Measurements from ENCODE around the gene NAGS.

The NAGS gene

DNA sequence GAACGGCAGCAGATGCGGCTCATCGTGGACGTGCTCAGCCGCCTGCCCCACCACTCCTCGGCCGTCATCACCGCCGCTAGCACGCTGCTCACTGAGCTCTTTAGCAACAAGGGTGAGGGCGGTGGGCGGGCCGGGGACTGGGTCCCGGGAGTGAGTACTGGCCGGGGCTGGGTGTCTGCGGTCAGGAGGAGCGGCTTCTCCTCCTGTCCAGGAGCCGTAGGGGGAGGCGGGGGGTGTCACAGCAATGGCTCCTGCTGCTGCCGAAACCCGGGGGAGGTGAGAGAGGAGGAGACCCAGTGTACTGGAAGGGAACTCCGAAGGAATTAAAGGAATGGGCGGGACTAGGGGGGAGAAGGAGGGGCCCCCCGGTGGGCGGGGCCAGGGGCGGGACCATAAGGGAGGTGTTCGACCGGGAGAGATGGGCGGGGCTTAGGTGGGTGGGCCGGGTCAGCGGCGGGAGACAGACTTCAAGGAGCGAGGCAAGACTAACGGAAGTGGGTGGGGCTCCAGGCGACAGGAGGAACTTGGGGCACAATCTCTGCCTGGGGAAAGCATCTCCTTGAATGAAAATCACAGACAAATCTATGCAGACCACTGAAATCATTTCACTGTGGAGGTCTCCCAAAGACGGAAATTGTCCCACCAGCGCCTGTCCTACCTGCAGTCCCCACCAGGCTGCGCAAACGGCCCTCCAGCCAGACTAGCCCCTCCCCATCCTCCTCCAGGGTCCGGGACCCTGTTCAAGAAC lies 2.4 kb downstream of the NAGS start:
- TF ChIP-seq PPARA (CRISPR knock-in tag; IDR thresholded peaks at IDR 0.05; ENCODE audit: borderline replicate concordance) (no peak), ZNF70 (CRISPR knock-in tag; IDR thresholded peaks at IDR 0.05) (no peak), ISL1 (CRISPR knock-in tag; IDR thresholded peaks at IDR 0.05) (no peak), ZC3H10 (CRISPR knock-in tag; IDR thresholded peaks at IDR 0.05) (no peak), ZNF8 (CRISPR knock-in tag; IDR thresholded peaks at IDR 0.05) (no peak), ZFP30 (CRISPR knock-in tag; IDR thresholded peaks at IDR 0.05) (no peak)
- TF ChIP-seq, protein P1, sequence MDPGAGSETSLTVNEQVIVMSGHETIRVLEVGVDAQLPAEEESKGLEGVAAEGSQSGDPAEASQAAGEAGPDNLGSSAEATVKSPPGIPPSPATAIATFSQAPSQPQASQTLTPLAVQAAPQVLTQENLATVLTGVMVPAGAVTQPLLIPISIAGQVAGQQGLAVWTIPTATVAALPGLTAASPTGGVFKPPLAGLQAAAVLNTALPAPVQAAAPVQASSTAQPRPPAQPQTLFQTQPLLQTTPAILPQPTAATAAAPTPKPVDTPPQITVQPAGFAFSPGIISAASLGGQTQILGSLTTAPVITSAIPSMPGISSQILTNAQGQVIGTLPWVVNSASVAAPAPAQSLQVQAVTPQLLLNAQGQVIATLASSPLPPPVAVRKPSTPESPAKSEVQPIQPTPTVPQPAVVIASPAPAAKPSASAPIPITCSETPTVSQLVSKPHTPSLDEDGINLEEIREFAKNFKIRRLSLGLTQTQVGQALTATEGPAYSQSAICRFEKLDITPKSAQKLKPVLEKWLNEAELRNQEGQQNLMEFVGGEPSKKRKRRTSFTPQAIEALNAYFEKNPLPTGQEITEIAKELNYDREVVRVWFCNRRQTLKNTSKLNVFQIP (CRISPR knock-in tag; IDR thresholded peaks at IDR 0.05; ENCODE audit: borderline replicate concordance, low read depth) = no peak
- TF ChIP-seq, protein P2, sequence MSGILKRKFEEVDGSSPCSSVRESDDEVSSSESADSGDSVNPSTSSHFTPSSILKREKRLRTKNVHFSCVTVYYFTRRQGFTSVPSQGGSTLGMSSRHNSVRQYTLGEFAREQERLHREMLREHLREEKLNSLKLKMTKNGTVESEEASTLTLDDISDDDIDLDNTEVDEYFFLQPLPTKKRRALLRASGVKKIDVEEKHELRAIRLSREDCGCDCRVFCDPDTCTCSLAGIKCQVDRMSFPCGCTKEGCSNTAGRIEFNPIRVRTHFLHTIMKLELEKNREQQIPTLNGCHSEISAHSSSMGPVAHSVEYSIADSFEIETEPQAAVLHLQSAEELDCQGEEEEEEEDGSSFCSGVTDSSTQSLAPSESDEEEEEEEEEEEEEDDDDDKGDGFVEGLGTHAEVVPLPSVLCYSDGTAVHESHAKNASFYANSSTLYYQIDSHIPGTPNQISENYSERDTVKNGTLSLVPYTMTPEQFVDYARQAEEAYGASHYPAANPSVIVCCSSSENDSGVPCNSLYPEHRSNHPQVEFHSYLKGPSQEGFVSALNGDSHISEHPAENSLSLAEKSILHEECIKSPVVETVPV (CRISPR knock-in tag; IDR thresholded peaks at IDR 0.05) = no peak
- TF ChIP-seq, protein P3, sequence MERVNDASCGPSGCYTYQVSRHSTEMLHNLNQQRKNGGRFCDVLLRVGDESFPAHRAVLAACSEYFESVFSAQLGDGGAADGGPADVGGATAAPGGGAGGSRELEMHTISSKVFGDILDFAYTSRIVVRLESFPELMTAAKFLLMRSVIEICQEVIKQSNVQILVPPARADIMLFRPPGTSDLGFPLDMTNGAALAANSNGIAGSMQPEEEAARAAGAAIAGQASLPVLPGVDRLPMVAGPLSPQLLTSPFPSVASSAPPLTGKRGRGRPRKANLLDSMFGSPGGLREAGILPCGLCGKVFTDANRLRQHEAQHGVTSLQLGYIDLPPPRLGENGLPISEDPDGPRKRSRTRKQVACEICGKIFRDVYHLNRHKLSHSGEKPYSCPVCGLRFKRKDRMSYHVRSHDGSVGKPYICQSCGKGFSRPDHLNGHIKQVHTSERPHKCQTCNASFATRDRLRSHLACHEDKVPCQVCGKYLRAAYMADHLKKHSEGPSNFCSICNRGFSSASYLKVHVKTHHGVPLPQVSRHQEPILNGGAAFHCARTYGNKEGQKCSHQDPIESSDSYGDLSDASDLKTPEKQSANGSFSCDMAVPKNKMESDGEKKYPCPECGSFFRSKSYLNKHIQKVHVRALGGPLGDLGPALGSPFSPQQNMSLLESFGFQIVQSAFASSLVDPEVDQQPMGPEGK (CRISPR knock-in tag; IDR thresholded peaks at IDR 0.05; ENCODE audit: borderline replicate concordance) = no peak
- ATAC-seq = peak; percentile 82

DNA sequence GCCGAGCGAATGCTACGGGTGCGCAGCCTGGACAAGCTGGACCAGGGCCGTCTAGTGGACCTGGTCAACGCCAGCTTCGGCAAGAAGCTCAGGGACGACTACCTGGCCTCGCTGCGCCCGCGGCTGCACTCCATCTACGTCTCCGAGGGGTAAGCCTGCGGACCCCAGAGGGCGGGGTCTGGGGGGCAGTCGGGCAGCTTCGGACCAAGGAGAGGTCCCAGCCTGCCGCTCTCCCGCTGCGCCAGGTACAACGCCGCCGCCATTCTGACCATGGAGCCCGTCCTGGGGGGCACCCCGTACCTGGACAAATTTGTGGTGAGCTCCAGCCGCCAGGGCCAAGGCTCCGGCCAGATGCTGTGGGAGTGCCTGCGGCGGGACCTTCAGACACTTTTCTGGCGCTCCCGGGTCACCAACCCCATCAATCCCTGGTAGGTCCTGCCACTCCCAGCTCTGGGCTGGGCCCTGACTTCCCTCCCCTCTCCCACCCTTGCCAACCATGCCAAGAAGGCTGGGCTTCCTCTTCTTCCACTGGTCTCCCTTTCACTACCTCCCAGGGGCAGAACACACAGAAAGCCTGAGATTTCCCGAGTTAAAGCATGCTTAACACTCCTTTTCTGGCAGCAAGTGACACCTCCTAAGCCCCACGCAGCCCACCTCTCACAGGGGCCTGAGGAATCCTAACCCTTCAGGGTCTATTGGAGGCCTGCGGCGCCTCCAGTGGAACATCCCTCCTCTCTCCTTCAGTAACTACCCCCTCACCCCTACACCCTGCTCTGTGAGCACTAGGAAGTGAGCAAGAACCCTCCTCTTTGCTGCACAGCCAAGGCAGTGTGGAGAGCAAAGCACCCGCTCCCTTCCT lies 3.2 kb downstream of the NAGS start:
- TF ChIP-seq ZC3H10 (CRISPR knock-in tag; IDR thresholded peaks at IDR 0.05) (no peak), ZFP30 (CRISPR knock-in tag; IDR thresholded peaks at IDR 0.05) (no peak), SNAI2 (CRISPR knock-in tag; IDR thresholded peaks at IDR 0.05) (no peak), BACH2 (CRISPR knock-in tag; IDR thresholded peaks at IDR 0.05; ENCODE audit: borderline replicate concordance) (no peak), ZFP3 (CRISPR knock-in tag; IDR thresholded peaks at IDR 0.05) (no peak), CSDC2 (CRISPR knock-in tag; IDR thresholded peaks at IDR 0.05) (no peak), TCF4 (CRISPR knock-in tag; IDR thresholded peaks at IDR 0.05; ENCODE audit: borderline replicate concordance) (no peak), RARB (CRISPR knock-in tag; IDR thresholded peaks at IDR 0.05) (no peak), ZNF8 (CRISPR knock-in tag; IDR thresholded peaks at IDR 0.05) (no peak), ISL1 (CRISPR knock-in tag; IDR thresholded peaks at IDR 0.05) (no peak)
- TF ChIP-seq, protein P4, sequence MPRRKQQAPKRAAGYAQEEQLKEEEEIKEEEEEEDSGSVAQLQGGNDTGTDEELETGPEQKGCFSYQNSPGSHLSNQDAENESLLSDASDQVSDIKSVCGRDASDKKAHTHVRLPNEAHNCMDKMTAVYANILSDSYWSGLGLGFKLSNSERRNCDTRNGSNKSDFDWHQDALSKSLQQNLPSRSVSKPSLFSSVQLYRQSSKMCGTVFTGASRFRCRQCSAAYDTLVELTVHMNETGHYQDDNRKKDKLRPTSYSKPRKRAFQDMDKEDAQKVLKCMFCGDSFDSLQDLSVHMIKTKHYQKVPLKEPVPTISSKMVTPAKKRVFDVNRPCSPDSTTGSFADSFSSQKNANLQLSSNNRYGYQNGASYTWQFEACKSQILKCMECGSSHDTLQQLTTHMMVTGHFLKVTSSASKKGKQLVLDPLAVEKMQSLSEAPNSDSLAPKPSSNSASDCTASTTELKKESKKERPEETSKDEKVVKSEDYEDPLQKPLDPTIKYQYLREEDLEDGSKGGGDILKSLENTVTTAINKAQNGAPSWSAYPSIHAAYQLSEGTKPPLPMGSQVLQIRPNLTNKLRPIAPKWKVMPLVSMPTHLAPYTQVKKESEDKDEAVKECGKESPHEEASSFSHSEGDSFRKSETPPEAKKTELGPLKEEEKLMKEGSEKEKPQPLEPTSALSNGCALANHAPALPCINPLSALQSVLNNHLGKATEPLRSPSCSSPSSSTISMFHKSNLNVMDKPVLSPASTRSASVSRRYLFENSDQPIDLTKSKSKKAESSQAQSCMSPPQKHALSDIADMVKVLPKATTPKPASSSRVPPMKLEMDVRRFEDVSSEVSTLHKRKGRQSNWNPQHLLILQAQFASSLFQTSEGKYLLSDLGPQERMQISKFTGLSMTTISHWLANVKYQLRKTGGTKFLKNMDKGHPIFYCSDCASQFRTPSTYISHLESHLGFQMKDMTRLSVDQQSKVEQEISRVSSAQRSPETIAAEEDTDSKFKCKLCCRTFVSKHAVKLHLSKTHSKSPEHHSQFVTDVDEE (CRISPR knock-in tag; IDR thresholded peaks at IDR 0.05) = no peak
- peak; percentile 47 for ATAC-seq

DNA sequence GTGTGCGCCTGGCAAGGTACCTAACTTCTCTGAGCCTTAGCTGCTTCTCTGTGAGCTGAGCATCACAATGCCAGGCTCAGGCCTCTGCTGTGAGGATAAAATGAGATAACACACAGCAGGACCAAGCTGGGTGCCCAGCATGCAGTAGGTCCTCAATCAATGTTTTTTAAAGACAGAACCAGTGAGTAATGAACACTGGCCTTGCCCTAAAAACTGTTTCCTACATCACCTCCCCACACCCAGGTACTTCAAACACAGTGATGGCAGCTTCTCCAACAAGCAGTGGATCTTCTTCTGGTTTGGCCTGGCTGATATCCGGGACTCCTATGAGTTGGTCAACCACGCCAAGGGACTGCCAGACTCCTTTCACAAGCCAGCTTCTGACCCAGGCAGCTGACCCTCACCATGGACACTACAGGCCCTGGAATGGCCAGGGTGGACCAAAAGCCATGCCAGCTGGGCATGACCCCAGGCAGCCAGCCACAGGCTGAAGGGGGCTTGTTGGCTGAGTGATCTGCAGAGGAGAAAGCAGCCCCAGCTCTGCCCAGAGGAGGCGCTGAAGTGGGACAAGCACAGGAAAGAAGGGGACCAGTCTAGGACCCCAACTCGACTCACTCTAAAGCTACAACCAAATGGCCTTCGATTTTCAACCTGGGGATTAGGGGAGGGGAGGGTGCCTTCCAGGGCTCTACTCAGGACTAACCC lies 3.9 kb downstream of the NAGS start:
- no peak for ATAC-seq
- TF ChIP-seq ZNF8 (CRISPR knock-in tag; IDR thresholded peaks at IDR 0.05) = no peak
- no peak for TF ChIP-seq GLIS3 (CRISPR knock-in tag; IDR thresholded peaks at IDR 0.05)
